GM21619 (cell line): ENCODE results near the gene EHD2.
"Not testable (repeated sequence)": the region's sequence is repeated elsewhere in the genome, so short reads cannot be mapped to it uniquely, and the experiment has no call there.

Source experiments
- ATAC-seq: cut with Tn5 transposase; IDR thresholded peaks from one replicate; pipeline ENCODE4 v1.9.1; 2021; ENCODE audit not compliant: unreplicated experiment

Gene EHD2

GRCh38 chr19:47714339-47714738 lies 1.1 kb downstream of the EHD2 start:
- ATAC-seq: no peak

GRCh38 chr19:47714855-47715254 lies 1.6 kb downstream of the EHD2 start:
- ATAC-seq: not testable (repeated sequence)

- no peak for ATAC-seq
Observed at GRCh38 chr19:47716270-47716937, 3.2 kb downstream of the EHD2 start.

- ATAC-seq: not testable (repeated sequence)
Observed at GRCh38 chr19:47718415-47719046, 5.3 kb downstream of the EHD2 start.

GRCh38 chr19:47719047-47719859 lies 6.0 kb downstream of the EHD2 start:
- no peak for ATAC-seq

- no peak for ATAC-seq
Observed at GRCh38 chr19:47720669-47721422, 7.6 kb downstream of the EHD2 start.

- no peak for ATAC-seq
Observed at GRCh38 chr19:47723581-47723940, 10.3 kb downstream of the EHD2 start.

- ATAC-seq: no peak
Observed at GRCh38 chr19:47725759-47726401, 12.7 kb downstream of the EHD2 start.

- no peak for ATAC-seq
Observed at GRCh38 chr19:47726467-47726866, 13.2 kb downstream of the EHD2 start.

GRCh38 chr19:47728295-47728694 lies 15.1 kb downstream of the EHD2 start:
- ATAC-seq: not testable (repeated sequence)

GRCh38 chr19:47729468-47729798 lies 16.2 kb downstream of the EHD2 start:
- no peak for ATAC-seq

- no peak for ATAC-seq
Observed at GRCh38 chr19:47729799-47730520, 16.7 kb downstream of the EHD2 start.

GRCh38 chr19:47730521-47730889 lies 17.3 kb downstream of the EHD2 start:
- ATAC-seq: no peak

GRCh38 chr19:47730910-47731309 lies 17.7 kb downstream of the EHD2 start:
- ATAC-seq: no peak

GRCh38 chr19:47735131-47735530 lies 21.9 kb downstream of the EHD2 start:
- ATAC-seq: no peak

- no peak for ATAC-seq
Observed at GRCh38 chr19:47740866-47741519, 27.8 kb downstream of the EHD2 start.

GRCh38 chr19:47741544-47742140 lies 28.4 kb downstream of the EHD2 start:
- ATAC-seq: no peak

- ATAC-seq: no peak
Observed at GRCh38 chr19:47742634-47743033, 29.4 kb downstream of the EHD2 start.
